Astrocyte of the cerebellum (primary cell): ENCODE measurements around the gene VAV1.

Experiments used
- DNase-seq: peaks from one replicate; pipeline ENCODE4 v3.0.0-alpha.2; 2011; ENCODE audit warnings: low read depth
- H3K4me3 ChIP-seq: 2 replicates; pipeline ENCODE4 v1.5.1; 2011; ENCODE audit warnings: mild to moderate bottlenecking, low read depth, low read length, moderate library complexity
- CTCF ChIP-seq: IDR thresholded peaks from 2 replicates; pipeline ENCODE4 v1.5.1; 2012; ENCODE audit warnings: low read length, low read depth, moderate library complexity, mild to moderate bottlenecking; ENCODE audit errors: missing control alignments
- in situ Hi-C: cut with HindIII; loops from 2 replicates; pipeline ENCODE4 v1.10.0; 2017; ENCODE audit warnings: low sequenced_read_pairs

The VAV1 gene

GRCh38 chr19:6728346-6728745 is 44.2 kb upstream of the VAV1 start:
- no peak for TF ChIP-seq CTCF
- in situ Hi-C loops, result no loop called here
- no peak for DNase-seq
- no peak overlapping the region for H3K4me3 ChIP-seq

DNA sequence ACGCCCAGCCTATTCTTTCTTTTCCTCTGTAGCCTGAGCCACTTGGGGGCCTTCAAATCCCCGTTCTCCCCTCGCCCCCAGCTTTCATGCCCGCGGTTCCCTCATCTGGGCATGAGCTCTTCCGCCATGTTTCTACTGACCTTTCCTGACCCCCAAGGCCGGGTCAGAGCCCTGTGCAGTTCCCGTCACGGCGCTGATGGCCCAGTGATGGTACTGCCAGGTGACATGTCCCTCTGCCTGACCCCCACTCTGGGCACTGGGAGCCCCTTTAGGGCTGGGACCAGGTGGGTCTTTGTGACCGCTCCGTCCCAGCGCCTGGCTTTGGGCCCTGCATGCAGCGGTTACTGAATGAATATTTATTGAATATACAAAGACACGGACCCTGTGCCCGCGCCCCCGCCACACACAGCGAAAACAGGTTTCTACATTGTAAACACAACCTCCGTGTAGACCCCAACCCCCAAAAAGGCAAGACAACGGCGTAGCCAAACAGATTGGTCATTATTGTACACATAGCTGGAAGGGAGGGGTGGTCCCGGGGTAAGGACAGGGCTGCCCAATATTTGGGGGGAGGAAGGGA is 42.8 kb upstream of the VAV1 start:
- TF ChIP-seq CTCF, result no peak
- no peak for DNase-seq
- in situ Hi-C loops, result no loop called here
- H3K4me3 ChIP-seq, result no peak overlapping the region

- in situ Hi-C loops, result no loop called here
- no peak overlapping the region for H3K4me3 ChIP-seq
- no peak for TF ChIP-seq CTCF
- DNase-seq, result no peak
These were observed 42.2 kb upstream of the VAV1 start for GRCh38 chr19:6730153-6730804.

DNA sequence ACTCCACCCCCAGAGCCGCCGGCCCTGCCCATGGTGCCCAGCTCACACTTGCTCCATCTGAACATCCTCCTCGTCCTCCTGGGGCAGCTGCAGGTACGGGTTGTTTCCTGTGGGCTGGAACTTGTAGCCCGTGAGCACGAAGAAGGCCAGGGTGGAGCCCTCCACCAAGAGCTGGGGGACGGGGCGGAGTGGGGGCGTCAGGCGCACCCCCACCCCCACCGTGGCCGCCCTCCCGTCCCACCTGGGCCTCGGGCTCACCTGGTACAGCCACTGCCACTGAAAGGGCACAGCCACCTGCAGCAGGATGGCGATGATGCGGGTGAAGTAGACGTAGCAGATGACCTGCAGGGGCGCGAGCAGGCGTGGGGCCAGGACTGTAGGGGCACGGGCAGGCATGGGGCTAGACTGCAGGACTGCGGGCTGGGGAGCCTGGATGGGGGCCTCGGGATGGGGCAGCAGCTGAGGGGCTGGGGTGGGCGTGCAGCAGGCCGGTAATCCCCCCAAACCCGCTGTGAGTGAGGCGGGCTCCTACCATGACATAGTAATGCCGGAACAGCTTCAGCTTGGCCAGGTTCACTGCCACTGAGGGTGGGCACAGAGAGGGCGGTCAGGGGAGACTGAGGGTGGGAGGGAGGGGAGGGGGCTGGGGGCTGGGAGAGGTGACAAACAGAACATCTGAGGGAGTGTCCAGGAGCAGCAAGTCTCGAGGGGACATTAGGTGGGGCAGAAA is 41.4 kb upstream of the VAV1 start:
- DNase-seq, result no peak
- no peak overlapping the region for H3K4me3 ChIP-seq
- no peak for TF ChIP-seq CTCF
- in situ Hi-C loops, result no loop called here

GRCh38 chr19:6731822-6732221 is 40.7 kb upstream of the VAV1 start:
- H3K4me3 ChIP-seq, result no peak overlapping the region
- in situ Hi-C loops, result no loop called here
- TF ChIP-seq CTCF, result no peak
- no peak for DNase-seq

DNA sequence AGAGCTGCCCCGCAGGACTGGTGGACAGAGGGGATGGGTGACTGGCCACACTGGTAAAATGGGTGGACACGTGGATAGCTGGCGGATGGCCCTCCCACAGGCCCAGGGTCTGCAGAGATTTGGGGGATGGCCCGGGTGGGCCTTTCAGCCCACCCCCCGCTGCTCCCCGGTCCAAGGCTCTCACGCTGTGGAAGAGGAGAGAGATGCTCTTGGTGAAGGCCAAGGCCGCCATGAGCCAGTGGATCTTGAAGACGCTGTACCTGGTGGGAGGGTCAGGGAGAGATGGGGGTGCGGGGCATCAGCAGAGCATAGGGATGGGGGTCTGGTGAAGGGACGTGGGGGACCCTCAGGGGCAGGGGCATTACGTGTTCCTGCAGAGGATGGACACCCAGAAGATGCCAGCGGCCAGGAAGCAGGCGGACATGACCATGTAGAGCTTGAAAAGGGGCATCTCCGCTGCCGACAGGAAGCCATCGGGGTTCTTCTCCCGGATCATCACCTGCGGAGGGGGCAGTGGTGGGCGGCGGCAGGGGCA is 39.6 kb upstream of the VAV1 start:
- no peak for DNase-seq
- H3K4me3 ChIP-seq, result no peak overlapping the region
- no peak for TF ChIP-seq CTCF
- in situ Hi-C loops, result no loop called here
